RCC 7860 (cell line): ENCODE measurements around the gene MICU1.
"Not testable (repeated sequence)": the region's sequence is repeated elsewhere in the genome, so short reads cannot be mapped to it uniquely, and the experiment has no call there.

Experiments used
- DNase-seq: peaks from one replicate; pipeline ENCODE4 v3.0.0-alpha.2; 2015; ENCODE audit warnings: low spot score
- FAIRE-seq: peaks from 2 replicates; lab custom pipeline; 2012; peaks lifted over from hg19 to GRCh38; lab: Jason Lieb, UNC

MICU1 gene

GRCh38 chr10:72333112-72334015 is 292.5 kb downstream of the MICU1 start:
- DNase-seq (no peak), FAIRE-seq (no peak)

DNA sequence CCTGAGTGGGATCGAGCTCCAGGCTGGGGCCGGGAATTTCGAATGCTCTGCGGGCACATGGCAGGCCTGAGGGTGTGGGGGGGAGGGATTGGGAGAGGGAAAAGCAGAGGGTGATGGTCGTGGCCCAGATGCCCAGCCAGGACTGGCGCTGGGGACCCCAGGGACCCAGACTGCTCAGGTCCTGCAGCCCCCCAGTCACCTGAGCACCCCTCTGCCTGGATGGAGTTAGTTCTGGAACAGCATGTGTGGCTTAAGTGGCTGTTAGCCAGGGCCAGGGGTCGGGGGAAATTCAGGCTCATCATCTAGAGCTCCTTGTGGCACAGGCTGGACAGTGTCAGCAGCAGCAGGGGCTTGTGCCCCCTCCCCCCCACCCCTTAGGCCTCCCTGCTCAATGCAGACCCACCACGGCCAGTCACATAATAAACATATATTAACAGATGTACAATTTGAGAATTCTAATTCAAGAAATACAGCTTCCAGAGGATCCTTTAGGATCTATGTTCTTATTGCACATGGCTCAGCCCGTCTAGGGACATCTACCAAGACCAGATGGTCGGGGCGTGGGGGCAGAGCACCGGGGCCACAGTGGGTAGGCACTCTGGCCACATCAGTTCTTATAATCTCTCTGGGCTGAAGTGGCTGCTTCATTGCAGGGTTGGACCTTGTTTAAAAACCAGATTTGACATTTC is 293.3 kb downstream of the MICU1 start:
- DNase-seq (no peak), FAIRE-seq (no peak)

DNA sequence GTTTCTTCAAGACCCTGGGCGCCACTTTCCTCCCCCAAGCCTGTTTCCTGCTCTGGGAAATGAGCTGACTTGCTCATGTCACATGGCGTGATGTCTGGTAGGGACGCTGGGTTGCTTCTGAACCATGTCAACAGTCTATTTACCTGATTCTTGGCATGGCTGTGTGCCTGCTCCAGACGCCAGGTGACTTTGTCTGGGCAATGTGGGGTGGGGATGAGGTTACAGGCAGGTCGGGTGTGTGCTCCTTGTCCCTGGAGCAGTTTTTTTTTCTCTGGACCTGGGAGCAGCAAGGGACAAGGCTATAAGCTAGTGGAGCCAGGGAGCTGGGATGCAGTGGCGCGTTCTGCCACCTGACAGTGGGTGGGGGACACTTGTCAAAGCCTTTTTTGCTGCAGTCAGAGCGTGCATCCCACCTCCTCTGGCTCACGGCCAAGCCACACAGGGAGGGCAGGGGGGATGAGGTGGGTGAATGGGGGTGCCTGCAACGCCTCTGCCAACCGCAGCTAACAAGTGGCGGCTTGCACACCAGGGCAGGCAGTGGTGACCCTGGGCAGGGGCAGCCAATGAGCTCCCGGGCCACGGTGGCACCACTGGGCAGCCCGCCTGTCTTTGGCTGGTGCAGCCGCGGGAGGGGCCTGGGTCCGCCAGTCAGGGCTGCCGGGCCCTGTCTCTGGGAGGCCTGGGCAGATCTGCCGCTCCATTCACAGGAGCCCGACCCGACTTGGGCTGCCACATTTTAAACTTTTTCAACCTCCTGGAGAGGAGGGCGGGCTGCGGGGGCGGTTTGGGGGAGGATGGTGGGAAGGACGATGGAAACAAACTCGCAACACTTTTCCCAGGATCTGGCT is 294.1 kb downstream of the MICU1 start:
- DNase-seq (peak; percentile 92), FAIRE-seq (peak; percentile 83)

DNA sequence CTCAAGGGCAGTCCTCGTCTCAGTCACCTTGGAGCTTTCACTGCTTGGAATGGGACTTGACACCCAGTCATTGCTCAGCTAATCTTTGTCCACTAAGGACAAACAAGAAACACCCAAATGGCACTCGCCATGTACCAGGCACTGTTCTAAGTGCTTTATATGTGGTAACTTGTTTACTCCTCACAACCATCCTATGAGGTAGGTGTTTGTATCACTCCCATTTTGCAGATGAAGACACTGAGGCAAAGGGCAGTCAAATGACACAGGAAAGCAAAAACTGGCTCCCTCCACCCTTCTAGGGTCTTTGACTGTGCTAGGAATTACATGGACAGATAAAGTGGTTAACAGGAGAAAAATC is 295.8 kb downstream of the MICU1 start:
- FAIRE-seq (no peak), DNase-seq (no peak)

DNA sequence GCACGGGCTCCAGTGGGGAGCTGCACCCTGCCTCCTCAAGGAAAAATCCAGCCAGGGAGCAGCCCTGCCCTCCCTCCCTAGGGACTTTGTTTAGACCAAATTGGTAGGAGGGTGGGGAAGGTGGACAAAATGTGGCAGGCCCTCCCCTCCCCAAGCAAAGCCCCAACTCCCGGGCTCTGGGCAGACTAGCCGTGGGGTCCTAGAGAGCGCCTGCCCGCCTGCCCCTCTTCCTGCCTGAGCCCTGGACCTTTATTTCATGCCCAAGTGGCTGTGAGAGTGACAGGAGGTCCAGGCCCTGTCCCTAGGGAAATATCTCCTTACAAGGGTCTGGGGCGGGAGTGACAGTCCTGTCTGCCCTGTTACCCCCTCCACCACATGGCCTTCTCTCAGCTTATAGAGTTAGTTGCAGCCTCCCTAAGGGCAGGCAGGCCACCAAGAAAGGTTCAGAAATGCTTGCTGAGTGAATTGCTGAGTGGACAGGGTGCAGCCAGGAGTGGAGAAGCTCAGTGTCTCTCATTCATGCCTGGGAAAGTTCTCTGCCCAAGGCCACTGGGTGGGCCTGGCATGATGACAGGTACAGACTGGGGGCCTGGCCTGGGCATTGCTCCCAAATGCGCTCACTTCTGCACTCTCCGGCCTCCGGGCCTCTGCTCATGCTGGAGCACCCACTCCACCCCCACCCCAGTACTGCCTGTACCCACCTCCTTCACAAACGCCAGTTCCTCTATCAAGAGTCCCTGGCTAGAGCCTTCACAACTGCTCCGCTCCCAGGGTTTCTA is 296.4 kb downstream of the MICU1 start:
- no peak for DNase-seq

GRCh38 chr10:72328829-72329204 is 297.1 kb downstream of the MICU1 start:
- no peak for FAIRE-seq
- DNase-seq: no peak

More for the DNA sequence above, 296.4 kb downstream of the MICU1 start:
- FAIRE-seq: no peak

DNA sequence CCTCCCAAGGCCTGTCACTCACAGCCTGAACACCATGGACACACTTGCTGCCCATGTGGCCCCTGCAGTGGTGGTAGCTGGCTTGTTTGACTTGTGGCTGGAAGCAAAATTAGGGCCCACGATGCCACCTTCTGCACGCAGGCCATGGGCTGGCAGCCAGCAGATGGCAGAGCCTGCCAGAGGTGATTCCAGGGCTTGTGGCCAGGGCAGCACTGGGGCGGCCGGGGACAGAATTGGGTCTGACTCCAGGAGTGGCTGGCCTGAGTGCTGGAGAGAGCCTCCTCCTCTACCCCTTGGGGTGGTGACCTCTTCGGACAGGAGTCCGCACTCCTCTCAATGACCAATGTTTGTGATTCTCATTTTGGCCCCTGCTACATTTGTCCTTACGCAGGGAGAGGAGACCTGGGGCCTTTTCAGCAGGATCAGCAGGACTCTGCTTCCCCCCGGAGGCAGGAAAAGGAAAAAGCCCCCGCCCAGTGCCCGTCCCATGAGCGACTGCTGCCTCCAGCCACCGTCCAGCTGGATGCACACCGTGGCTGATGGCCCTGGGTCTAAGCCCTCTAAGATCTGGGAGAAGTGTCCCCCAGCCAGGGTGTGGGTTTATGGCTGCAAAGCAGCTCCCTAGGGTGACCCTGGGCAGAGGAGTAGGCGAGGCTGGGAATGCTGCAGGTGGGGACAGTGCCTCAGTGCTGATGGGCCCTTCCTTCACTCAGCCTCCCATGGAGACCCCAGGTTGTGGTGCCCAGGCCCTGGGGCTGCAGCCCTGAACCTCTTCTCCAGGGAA is 297.6 kb downstream of the MICU1 start:
- FAIRE-seq: no peak
- peak; percentile 64 for DNase-seq

DNA sequence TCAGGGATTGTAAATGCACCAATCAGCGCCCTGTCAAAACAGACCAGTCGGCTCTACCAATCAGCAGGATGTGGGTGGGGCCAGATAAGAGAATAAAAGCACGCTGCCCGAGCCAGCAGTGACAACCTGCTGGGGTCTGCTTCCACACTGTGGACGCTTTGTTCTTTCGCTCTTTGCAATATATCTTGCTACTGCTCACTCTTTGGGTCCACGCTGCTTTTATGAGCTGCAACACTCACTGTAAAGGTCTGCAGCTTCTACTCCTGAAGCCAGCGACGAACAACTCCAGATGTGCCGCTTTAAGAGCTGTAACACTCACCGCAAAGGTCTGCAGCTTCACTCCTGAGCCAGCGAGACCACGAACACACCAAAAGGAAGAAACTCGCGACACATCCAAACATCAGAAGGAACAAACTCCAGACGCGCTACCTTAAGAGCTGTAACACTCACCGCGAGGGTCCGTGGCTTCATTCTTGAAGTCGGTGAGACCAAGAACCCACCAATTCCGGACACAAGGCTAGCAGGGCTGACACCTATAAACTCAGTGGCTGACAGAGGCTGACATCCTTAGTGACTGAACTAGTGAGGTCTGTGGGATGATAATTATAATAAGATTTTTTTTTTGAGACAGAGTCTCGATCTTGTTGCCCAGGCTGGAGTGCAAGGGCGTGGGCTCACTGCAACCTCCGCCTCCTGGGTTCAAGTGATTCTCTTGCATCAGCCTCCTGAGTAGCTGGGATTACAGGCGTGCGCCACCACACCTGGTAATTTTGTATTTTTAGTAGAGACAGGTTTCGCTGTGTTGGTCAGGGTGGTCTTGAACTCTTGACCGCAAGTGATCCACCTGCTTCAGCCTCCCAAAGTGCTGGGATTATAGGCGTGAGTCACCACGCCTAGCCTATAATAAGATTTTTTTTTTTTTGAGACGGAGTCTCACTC is 298.9 kb downstream of the MICU1 start:
- not testable (repeated sequence) for FAIRE-seq

DNA sequence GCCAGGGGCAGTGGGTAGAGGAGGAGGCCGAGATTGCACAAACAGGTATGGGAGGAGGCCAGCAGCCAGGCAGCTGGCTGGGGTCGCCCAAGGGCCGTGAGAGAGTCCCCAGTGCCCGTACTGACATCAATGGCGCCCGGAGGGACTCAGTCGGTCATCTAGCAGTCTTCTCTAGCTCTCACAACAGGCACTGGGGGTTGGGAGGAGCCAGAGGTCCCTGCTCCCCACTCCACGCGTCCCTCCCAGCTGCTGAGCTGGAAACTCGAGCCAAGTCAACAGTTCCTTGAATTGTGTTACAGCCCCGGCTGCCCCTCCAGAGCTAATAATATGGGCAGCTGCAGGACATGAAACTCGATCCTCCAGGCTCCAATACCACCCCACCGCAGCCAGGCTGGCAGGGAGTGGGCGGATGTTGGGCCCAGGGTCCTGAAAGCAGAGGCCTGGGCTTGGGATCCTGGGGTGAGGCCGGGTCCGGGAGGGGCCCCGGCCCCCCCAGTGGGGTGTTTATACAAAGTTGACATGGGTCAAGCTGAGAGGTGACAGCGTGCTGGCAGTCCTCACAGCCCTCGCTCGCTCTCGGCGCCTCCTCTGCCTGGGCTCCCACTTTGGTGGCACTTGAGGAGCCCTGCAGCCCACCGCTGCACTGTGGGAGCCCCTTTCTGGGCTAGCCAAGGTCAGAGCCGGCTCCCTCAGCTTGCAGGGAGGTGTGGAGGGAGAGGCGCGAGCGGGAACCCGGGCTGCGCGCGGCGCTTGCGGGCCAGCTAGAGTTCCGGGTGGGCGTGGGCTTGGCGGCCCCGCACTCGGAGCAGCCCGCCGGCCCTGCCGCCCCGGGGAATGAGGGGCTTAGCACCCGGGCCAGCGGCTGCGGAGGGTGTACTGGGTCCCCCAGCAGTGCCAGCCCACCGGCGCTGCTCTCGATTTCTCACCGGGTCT is 300.4 kb downstream of the MICU1 start:
- not testable (repeated sequence) for DNase-seq, FAIRE-seq

More for the DNA sequence above, 298.9 kb downstream of the MICU1 start:
- not testable (repeated sequence) for DNase-seq

- no peak for FAIRE-seq
- no peak for DNase-seq
These were observed 302.1 kb downstream of the MICU1 start for GRCh38 chr10:72323771-72324191.

- DNase-seq (no peak), FAIRE-seq (no peak)
These were observed 302.6 kb downstream of the MICU1 start for GRCh38 chr10:72323108-72323749.

- DNase-seq: peak; percentile 83
- no peak for FAIRE-seq
These were observed 303.4 kb downstream of the MICU1 start for GRCh38 chr10:72322280-72323058.

DNA sequence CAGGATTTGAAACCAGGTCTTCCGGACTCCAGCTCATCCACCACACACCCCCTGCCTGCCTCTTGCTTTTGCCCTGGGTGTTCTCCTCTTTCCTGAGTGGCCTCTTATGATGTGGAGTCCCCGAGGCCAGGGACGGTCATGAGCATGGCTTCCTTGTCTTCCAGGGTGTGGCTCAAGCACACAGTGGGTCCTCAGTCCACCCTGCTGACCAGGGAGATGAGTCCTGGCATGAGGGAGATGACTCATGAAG is 303.9 kb downstream of the MICU1 start:
- FAIRE-seq: peak; percentile 43

GRCh38 chr10:72321248-72322029 is 304.4 kb downstream of the MICU1 start:
- DNase-seq (no peak), FAIRE-seq (no peak)

More for the DNA sequence above, 303.9 kb downstream of the MICU1 start:
- DNase-seq: no peak

- DNase-seq (peak; percentile 100), FAIRE-seq (peak; percentile 88)
These were observed 305.1 kb downstream of the MICU1 start for GRCh38 chr10:72320676-72321247.
